MM.1S (cell line): ENCODE results near the gene MAP3K12.

Experiments
- DNase-seq: peaks from one replicate; pipeline ENCODE4 v3.0.0-alpha.2; 2015
- H2AFZ ChIP-seq: fragments of 300-600 bp; sonication (generic); 2 replicates; pipeline ENCODE4 v1.6.0; 2016; ENCODE audit warnings: antibody characterized with exemption, low read length
- H3F3A ChIP-seq: fragments of 300-600 bp; sonication (generic); 2 replicates; pipeline ENCODE4 v1.6.1; 2016; ENCODE audit warnings: mild to moderate bottlenecking, antibody characterized with exemption, low read length, moderate library complexity, mixed read lengths; ENCODE audit not compliant: insufficient read depth
- H3K27ac ChIP-seq: fragments of 300-600 bp; sonication (generic); 2 replicates; pipeline ENCODE4 v1.5.1; 2016; ENCODE audit warnings: mild to moderate bottlenecking, low read length
- H3K27me3 ChIP-seq: fragments of 300-600 bp; sonication (generic); replicated peaks from 2 replicates; pipeline ENCODE4 v1.6.0; 2016; ENCODE audit warnings: low read length; ENCODE audit not compliant: insufficient read depth
- H3K36me3 ChIP-seq: fragments of 300-600 bp; sonication (generic); replicated peaks from 2 replicates; pipeline ENCODE4 v1.6.1; 2016; ENCODE audit warnings: mild to moderate bottlenecking, low read length, mixed read lengths; ENCODE audit not compliant: insufficient read depth
- H3K4me1 ChIP-seq: fragments of 300-600 bp; sonication (generic); 2 replicates; pipeline ENCODE4 v1.6.1; 2016; ENCODE audit warnings: low read length, mixed read lengths
- H3K4me2 ChIP-seq: fragments of 300-600 bp; sonication (generic); 2 replicates; pipeline ENCODE4 v1.6.0; 2016; ENCODE audit warnings: low read depth, low read length
- H3K4me3 ChIP-seq: fragments of 300-600 bp; sonication (generic); 2 replicates; pipeline ENCODE4 v1.5.1; 2016; ENCODE audit warnings: low read length, mixed read lengths
- H3K79me2 ChIP-seq: fragments of 300-600 bp; sonication (generic); 2 replicates; pipeline ENCODE4 v1.6.1; 2016; ENCODE audit warnings: mixed run types, low read length, mixed read lengths
- H3K9ac ChIP-seq: fragments of 300-600 bp; sonication (generic); 2 replicates; pipeline ENCODE4 v1.6.1; 2016; ENCODE audit warnings: low read length, mixed read lengths
- H3K9me2 ChIP-seq: fragments of 300-600 bp; sonication (generic); replicated peaks from 2 replicates; pipeline ENCODE4 v1.6.1; 2016; ENCODE audit warnings: mild to moderate bottlenecking, low read length, mixed read lengths; ENCODE audit not compliant: insufficient read depth
- H3K9me3 ChIP-seq: fragments of 300-600 bp; sonication (generic); replicated peaks from 2 replicates; pipeline ENCODE4 v1.6.1; 2016; ENCODE audit warnings: mild to moderate bottlenecking, low read length, mixed read lengths; ENCODE audit not compliant: insufficient read depth
- H4K20me1 ChIP-seq: fragments of 300-600 bp; sonication (generic); 2 replicates; pipeline ENCODE4 v1.6.1; 2016; ENCODE audit warnings: mild to moderate bottlenecking, low read length, moderate library complexity, mixed read lengths; ENCODE audit not compliant: insufficient read depth
- EZH2 ChIP-seq: fragments of 300-600 bp; sonication (generic); optimal IDR thresholded peaks from 2 replicates; pipeline ENCODE3; 2017; ENCODE audit warnings: low read depth, mild to moderate bottlenecking, antibody characterized with exemption, low read length, mixed read lengths
- EZH2phosphoT487 ChIP-seq: fragments of 300-600 bp; sonication (generic); IDR thresholded peaks from 2 replicates; pipeline ENCODE4 v1.6.1; 2018; ENCODE audit warnings: antibody characterized with exemption, low read length
- TF ChIP-seq, protein P1 (sequence below): fragments of 300-600 bp; sonication (generic); IDR thresholded peaks from 2 replicates; pipeline ENCODE4 v1.5.1; 2016; ENCODE audit warnings: antibody characterized with exemption, low read length, mixed read lengths

The MAP3K12 gene

DNA sequence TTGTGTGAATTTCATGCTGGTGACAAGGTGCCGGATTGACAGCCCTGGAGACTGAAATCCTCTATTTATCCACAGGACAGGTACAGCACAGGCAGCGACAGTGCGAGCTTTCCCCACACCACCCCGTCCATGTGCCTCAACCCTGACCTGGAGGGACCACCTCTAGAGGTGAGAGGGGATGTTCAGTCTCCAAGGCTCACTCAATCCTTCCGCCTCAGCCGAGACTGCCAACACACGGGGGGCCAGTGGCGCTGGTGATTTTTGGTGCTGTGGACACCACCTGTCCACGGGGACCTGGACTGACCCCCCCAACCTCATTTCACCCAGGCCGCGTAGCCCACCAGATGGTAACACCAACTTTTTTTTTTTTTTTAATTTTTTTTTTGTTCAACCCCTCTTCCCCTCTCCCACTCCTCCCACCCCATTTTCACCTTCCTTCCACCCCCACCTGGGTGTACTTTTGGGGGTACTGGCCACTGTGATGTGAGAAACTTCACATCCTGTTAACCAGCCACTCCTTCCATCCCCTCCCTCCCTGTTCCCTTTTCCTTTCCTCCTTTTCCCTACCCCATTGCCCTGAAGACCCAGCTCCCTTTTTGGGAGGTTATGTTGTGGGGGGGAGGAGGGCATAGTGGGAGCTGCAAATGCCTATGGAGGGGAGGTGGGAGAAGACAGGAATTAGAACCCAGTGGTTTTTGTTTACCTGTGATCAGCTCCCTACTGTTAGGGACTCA lies 34.4 kb downstream of the MAP3K12 start:
- peaks cover 99% of the 10 kb centered on the region for H3F3A ChIP-seq
- peaks cover 94% of the 10 kb centered on the region for H3K79me2 ChIP-seq
- H3K27me3 ChIP-seq: no peaks in the 10 kb centered on the region
- peaks cover 14% of the 10 kb centered on the region for H3K36me3 ChIP-seq
- no peaks in the 10 kb centered on the region for H3K9me2 ChIP-seq
- H3K9ac ChIP-seq: peak overlapping the region; percentile 58
- H4K20me1 ChIP-seq: no peaks in the 10 kb centered on the region; the same call in 1 of the 2 replicates
- peak overlapping the region; percentile 61 for H3K4me2 ChIP-seq
- no peaks in the 10 kb centered on the region for H3K9me3 ChIP-seq
- H3K4me3 ChIP-seq: peak overlapping the region; percentile 13; the same call in 1 of the 2 replicates
- H3K27ac ChIP-seq: peak overlapping the region; percentile 94
- peaks cover 91% of the 10 kb centered on the region for H3K4me1 ChIP-seq
- TF ChIP-seq EZH2: no peak
- DNase-seq: peak; percentile 6
- H2AFZ ChIP-seq: no peak overlapping the region

- peaks cover 100% of the 10 kb centered on the region for H3K79me2 ChIP-seq
- peaks cover 14% of the 10 kb centered on the region for H3K36me3 ChIP-seq
- DNase-seq: peak; percentile 51
- peak overlapping the region; percentile 45; the same call in 1 of the 2 replicates for H3K4me3 ChIP-seq
- H4K20me1 ChIP-seq: no peaks in the 10 kb centered on the region; the same call in 1 of the 2 replicates
- H2AFZ ChIP-seq: no peak overlapping the region
- H3F3A ChIP-seq: peaks cover 99% of the 10 kb centered on the region
- H3K4me1 ChIP-seq: peaks cover 88% of the 10 kb centered on the region
- no peaks in the 10 kb centered on the region for H3K27me3 ChIP-seq
- peak overlapping the region; percentile 65 for H3K9ac ChIP-seq
- no peaks in the 10 kb centered on the region for H3K9me3 ChIP-seq
- H3K9me2 ChIP-seq: no peaks in the 10 kb centered on the region
- TF ChIP-seq, protein P1, sequence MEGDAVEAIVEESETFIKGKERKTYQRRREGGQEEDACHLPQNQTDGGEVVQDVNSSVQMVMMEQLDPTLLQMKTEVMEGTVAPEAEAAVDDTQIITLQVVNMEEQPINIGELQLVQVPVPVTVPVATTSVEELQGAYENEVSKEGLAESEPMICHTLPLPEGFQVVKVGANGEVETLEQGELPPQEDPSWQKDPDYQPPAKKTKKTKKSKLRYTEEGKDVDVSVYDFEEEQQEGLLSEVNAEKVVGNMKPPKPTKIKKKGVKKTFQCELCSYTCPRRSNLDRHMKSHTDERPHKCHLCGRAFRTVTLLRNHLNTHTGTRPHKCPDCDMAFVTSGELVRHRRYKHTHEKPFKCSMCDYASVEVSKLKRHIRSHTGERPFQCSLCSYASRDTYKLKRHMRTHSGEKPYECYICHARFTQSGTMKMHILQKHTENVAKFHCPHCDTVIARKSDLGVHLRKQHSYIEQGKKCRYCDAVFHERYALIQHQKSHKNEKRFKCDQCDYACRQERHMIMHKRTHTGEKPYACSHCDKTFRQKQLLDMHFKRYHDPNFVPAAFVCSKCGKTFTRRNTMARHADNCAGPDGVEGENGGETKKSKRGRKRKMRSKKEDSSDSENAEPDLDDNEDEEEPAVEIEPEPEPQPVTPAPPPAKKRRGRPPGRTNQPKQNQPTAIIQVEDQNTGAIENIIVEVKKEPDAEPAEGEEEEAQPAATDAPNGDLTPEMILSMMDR: no peak
- H3K27ac ChIP-seq: peak overlapping the region; percentile 94
- H3K4me2 ChIP-seq: peak overlapping the region; percentile 76
Measured at GRCh38 chr12:53463802-53464560, 35.3 kb downstream of the MAP3K12 start.

GRCh38 chr12:53462935-53463334 lies 36.3 kb downstream of the MAP3K12 start:
- H3K36me3 ChIP-seq: peaks cover 10% of the 10 kb centered on the region
- peaks cover 98% of the 10 kb centered on the region for H3F3A ChIP-seq
- peak; percentile 57 for DNase-seq
- H3K27ac ChIP-seq: peak overlapping the region; percentile 94
- H3K4me2 ChIP-seq: peak overlapping the region; percentile 76
- H2AFZ ChIP-seq: no peak overlapping the region
- peak overlapping the region; percentile 65 for H3K9ac ChIP-seq
- H3K9me2 ChIP-seq: no peaks in the 10 kb centered on the region
- no peaks in the 10 kb centered on the region for H3K9me3 ChIP-seq
- TF ChIP-seq EZH2phosphoT487 (no peak), EZH2 (no peak)
- TF ChIP-seq, protein P1: no peak
- peak overlapping the region; percentile 45 for H3K4me3 ChIP-seq
- no peaks in the 10 kb centered on the region for H3K27me3 ChIP-seq
- peaks cover 100% of the 10 kb centered on the region for H3K79me2 ChIP-seq
- H4K20me1 ChIP-seq: no peaks in the 10 kb centered on the region; the same call in 1 of the 2 replicates
- H3K4me1 ChIP-seq: peaks cover 82% of the 10 kb centered on the region
